IPS-NIHi11 (cell line): ENCODE data around the gene AIFM1.
"Not testable (repeated sequence)": the region's sequence is repeated elsewhere in the genome, so short reads cannot be mapped to it uniquely, and the experiment has no call there.

Source experiments
- DNase-seq: peaks from one replicate; pipeline ENCODE4 v3.0.0; 2012; ENCODE audit warnings: mixed read lengths, low spot score

AIFM1 gene

DNA sequence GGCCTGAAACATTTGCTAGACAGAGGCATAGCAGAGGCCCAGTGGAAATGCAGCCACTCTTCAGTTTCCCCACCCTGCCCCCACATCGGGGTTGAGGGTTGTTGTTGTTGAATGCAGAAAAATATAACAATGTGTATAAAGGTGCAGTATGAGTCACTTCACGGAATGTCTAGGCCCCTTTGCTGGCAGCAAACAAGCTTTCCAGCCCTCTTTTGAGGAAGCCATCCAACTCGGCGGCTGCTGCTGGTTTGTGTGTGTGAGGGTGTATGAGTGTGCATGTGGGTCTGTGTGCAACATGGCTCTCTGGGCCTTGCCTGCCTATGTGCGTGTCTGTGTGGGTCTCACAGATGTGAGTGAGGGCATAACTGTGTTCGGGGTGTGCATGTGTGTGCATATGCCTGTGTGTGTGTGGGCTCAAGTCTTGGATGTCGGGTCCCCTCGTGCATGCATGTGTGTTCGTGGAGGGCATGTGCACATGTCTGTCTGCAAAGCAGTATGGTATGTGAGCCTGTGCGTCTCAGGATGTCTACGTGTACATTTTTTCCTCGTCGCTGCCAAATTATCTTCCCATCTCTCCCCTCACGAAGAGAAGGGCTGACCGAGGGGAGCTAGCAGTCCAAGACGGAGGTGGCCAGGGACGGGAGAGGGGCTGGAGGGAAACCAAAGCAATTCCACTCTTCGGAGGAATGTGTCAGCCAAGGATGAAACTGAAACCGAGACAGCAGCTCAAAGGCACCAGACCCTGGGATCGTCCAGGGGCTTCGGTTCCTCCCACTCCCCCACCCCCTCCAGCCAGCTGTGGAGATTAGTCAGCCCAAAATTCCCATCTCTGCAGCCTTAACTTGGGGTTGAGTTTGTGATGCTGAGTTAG is 47.0 kb downstream of the AIFM1 start:
- DNase-seq = no peak

DNA sequence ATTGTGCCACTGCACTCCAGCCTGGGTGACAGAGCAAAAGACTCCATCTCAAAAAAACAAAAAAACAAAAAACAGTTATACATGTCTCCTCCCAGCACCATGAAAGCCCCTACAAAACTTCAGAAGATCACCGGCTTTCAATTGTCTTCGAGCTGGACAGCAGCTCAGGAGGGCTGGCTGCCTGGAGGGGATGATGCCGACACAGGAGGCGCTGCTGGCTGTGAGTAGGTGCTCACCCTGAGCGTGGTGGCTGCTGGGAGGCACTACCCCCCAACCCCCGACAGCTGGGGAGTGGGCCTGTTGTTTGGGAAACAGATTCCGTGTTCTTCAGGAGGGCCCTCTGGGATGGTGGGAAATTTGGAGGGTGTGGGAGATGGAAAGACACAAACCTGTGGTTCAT is 48.5 kb downstream of the AIFM1 start:
- no peak for DNase-seq

DNA sequence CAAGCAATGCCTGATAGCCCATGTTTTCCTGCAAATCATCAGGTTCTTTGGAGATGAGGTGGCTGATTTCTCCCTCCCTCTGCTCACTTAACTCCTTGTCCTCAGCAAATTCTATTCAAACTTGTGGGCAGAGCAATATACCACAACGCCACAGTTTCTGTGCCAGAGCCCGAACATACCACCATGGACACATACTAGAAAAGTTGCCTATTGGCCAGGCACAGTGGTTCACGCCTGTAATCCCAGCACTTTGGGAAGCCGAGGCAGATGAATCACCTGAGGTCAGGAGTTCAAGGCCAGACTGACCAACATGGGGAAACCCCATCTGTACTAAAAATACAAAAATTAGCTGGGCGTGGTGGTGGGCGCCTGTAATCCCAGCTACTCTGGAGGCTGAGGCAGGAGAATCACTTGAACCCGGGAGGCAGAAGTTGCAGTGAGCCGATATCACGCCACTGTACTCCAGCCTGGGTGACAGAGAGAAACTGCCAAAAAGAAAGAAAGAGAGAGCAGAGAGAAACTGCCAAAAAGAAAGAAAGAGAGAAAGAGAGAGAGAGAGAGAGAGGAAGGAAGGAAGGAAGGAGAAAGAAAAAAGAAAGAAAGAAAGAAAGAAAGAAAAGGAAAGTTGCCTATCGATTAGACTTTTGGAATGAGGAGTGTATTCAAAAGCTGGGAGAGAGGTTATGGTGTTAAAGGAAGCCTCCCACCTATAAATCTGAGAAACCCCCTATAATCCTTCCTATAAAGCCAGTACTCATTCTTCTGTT is 50.3 kb downstream of the AIFM1 start:
- DNase-seq = not testable (repeated sequence)

DNA sequence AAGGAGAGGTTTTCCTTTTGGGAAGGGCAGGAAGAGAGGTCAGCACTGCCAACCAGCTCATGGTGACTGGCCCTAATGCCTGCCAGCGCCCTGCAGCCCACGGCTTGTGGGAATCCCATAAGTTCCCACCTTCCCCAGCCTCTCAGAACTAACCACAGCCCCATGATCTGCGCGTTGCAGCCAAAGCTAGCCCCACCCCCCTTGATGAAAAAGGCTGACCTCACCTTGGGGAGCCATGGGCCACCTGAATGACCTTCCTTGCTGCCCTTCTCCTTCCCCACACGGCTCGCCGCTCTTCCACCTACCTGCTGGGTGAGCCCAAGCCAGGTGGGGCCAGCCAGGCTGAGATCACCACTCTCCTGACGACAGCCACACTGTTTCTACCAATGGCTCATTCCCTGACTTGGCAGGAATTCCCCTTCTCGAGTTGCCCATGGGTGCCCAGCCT is 51.5 kb downstream of the AIFM1 start:
- DNase-seq = no peak

DNA sequence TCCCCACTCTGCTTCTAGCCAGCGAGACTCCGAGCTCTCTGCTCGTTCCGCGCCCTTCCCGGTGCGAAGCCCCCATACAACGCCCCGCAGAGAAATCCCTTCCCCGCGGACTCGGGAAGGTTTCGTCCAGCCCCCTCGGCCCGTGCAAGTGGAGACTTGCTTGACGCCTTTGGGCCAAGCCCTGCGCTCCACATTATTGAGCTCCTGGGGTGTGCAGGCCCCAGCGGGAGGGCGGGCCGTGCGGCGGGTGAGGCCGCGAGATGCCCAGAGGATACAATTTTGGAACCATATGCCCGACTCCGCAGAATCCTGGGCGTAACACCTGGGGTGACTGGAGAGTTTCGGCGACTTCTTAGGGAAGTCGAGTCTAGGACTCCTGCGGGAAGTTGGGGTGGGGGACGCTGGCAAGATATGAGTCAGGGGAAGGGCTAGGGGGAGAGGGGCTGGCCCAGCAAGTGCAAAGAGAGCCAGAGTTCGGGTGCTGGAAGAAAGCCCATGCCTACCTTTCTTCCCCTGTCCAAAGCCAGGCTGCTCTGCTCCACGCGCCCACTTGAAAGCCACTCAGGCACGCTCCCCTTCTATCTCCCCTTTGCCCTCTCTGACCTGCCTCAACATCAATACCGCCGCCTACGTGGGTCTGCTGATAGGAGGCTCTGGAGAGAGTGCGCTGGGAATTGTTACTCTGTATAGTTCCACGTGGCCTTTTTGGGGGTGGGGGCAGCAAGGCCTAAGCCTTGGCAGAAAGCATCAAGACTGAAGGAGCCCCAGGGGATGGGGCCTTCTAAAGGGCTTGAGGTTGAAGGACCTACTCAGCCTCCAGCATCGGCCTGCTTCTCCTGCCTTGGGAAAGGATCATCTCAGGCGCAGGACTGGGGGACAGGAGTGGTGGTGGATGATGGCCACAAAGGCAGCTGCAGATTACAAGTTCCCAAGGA is 54.2 kb downstream of the AIFM1 start:
- DNase-seq = no peak

DNA sequence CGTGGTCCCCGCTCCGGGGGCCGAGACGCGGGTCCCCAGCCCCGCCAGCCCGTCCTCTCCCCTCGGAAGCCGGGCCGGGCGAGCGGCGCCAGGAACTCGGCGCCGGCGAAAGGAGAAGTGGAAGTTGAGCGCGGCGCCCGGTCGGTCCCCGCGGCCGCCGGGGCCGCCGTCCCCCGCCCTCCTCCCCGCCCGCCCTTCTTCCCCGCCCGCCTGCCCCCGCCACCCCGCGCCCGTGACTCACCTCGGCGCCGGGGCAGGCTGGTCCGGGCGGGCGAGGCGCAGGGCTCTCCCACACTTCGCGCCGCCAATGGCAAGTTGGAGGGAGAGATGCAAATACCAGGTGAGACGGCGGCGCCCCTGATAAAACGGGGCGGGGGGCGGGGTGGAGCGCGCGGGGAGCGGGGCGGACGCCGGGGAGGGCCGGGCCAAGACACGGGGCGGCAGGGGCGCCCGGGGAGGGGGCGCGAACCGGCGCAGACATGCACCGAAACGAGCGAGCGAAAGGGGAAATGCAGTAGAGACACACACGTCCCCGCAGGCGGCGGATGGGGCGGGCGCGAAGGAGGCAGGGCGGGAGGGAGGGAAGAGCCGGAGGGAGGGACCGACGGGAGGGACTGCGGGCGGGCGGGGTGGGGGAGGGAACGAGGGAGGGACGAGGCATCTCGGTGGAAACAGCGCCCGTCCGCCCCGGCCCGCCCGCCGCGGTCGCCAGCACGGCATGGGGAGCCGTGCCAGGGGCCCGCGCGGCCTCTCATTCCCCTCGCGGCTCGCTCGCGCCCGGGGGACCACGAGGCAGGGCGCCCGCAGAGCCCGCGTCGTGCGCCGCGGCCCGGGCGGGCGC is 55.0 kb downstream of the AIFM1 start, which contains the start of gene ELF4:
ELF4 (minus strand) TSS at position 119 of the 841 bp plus-strand sequence. CDS start 29,167 bp downstream, outside the sequence.
- DNase-seq = peak; percentile 60

DNA sequence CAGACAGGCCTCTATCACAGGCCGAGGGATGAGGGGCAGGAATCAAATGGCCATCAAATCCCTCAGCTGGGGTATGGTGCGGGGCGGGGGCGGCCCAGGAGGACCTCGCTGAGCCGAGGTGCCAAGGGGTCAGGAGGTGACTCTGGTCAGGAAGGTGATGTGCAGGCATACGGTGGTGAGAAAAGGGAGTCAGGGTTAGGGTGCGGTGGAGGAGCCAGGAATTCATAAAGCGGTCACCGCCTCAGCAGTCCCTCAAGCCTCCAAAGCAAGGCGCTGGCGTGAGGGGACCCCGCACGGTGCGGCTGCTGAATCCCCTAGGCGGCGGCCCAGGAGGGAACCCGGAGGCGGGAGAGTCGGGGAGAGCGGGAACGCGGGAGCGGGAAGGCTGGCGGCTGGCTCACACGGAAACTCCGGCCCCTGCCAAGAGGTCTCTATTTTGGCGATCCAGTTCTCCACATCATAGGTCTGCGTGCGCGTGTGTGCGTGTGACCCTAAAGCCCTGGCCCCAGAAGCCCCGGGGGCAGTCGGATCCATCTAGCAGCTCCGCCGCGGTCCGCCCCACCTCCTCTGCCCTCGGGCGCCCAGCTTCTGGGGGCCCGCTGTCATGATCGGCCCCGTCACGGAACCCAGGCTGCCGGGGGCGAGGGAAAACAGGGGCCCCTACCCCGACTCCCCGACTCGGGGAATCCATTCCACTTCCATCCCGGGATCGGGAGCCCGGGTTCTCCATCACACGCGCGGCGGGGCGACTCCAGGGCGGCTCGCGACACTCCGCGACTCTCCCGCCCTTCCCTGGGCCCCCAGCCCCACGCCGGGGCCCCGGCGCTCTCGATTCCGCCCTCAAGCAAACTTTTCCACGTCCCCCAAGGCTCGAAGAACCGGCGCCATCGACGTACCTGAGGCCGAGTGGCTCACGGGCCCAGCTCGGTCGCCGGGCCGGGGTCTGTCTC is 55.9 kb downstream of the AIFM1 start:
- DNase-seq = no peak

DNA sequence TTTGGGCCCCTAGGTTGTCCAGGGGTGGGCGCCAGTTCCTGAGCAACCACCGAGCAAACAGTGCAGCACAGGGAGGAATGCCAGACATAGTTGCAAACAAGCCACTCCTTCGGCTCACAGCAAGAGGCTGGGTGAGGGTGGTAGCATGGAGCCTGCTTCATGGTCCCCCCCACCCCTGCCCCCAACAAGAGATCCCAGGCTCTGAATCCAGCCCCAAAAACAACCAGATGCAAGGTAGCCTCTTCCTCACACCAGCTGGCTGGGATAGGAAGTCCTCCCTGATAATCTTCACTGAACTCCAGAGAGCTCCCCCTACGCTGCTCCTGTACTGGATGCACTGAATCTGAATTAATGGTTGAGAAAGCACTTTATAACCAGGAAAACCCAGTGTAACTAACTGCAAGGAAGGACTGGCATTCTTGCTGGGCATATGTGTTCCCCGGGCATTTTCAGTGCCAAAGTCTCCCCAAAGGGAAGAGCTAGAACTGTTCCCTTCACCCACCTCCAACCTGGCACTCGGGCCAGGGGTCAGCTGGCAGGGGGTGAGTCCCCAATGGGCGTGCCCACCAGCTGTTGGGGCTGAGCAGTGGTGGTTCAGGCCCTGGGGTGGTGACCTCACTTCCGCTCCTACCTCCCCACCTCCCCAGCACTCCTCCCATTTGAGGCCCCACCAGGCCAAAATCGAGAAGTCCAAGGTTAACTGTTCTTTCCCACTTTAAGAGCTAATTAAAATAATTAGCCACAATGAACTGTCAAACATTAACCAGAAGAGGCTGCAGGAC is 56.8 kb downstream of the AIFM1 start:
- DNase-seq = no peak

DNA sequence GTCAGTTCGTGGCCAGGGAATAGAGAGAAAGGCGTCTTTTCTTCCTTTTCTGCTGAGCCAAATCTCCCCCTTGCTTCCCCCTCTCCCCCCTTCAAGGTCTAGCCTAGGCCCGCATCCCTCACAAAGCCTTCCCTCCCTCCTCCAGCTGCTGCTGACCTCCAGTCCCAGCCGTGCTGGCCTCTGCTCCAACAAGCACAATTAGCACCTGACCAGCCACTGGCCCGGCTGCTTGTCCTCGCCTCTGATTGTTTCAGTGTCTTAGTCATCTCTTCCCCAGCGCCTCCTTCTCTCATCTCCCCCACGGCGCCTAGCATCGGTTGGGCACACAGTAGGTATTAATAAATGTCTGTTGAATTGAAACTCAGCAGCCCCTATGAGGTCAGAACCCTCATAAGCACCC is 59.6 kb downstream of the AIFM1 start:
- no peak for DNase-seq

DNA sequence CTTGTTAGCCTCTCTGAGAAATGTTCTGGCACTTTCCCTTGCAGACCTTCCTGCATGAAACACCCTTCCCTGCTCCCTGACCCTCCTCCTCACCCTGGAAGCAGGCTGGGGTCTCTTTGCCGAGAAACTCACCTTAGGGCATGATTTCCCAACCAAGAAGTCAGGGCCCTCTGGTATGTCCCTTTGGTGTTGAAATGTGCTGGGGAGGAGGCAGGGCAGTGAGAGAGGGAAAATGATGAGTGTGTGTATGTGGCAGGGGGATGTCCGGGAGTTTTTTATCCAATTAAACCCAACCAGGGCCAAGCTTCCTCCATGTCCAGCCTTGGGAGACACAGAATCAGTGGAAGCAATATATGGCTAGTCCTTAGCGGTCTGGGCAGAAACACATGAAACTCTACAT is 60.4 kb downstream of the AIFM1 start:
- DNase-seq = no peak

DNA sequence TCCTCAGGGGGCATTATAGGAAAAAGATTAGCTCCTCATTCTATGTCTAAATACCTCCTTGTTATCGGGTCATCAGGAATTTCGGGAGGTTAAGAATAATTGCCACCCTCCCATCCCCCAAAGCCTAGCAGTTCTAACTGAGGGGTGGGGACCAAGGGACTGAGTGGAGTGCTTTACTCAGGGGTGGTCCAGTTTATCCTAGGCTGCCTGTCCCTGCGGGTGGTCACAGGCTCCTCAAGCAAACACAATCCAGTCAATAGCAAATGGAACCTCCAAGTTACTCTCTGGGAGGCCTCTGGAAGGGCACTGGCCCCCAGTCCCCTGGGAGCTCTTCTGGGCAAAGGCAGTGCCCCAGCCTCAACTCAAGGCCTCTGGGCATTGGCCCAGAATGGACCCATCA is 62.0 kb downstream of the AIFM1 start:
- no peak for DNase-seq

DNA sequence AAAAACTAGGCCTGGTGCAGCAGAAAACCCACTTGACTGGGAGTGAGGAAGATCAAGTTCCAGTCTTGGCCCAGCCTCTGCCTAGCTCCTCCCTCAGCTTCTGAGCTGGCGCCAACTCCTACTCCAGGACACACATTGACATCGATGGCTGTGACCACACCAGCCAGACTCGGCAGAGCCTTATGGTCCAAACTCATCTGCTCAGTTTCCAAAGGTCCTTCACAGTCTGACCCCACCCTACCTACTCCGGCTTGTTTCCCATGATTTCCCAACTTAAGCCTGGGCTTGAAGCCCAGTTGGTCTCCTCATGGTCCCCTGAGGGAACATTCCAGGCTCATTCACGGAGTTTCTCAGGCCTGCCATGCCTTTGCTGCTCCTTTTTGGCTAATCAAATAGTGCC is 65.5 kb downstream of the AIFM1 start:
- no peak for DNase-seq

DNA sequence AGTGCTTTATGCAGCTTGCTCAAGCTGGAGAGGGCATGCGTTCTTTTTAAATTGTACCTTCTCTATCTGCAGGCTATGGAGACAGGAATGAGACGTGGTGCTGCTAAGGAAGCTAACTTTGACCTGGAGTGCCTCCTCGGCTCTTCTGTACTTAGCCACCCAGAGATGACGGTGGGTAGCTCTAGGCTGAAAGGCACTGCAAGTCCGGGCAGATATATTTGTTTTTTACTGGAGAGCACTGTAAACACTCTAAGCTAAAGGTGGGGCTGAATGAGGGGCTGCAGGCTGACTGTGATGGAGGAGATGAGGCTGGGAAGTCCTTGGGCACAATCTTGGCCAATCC is 67.5 kb downstream of the AIFM1 start:
- no peak for DNase-seq

DNA sequence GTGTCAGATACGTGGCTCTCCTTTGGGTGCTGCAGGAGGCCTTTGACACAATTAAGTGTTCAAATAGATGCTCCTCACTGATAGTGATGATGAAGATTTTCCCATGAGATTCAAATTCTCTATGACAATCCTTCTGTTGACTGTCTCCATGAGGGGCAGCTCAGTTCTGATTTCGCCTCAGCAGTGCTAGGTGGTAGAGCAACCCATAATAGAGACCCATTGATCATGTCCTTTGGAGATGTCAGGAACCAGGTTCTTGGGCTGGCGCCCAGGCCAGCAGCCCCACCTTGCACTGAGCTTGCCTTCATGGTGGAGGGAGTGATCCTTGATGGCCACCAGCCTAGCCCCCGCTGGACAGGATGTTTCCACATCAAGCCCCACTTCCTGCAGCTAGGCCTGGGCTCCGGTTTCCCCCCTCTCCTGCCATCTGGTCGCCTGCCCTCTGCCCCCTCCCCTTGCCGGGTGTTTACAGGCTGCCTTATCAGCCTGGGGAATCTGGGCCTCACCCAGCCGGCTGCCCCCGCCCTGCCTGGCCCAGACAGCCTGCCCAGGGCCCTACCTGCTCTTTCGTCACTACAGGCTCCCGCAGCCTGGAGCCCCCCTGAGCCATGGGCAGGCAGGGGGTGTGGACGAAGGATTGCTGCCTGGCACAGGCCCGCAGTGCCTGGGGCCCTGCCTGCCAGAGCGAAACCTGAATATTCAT is 68.0 kb downstream of the AIFM1 start:
- DNase-seq = no peak

DNA sequence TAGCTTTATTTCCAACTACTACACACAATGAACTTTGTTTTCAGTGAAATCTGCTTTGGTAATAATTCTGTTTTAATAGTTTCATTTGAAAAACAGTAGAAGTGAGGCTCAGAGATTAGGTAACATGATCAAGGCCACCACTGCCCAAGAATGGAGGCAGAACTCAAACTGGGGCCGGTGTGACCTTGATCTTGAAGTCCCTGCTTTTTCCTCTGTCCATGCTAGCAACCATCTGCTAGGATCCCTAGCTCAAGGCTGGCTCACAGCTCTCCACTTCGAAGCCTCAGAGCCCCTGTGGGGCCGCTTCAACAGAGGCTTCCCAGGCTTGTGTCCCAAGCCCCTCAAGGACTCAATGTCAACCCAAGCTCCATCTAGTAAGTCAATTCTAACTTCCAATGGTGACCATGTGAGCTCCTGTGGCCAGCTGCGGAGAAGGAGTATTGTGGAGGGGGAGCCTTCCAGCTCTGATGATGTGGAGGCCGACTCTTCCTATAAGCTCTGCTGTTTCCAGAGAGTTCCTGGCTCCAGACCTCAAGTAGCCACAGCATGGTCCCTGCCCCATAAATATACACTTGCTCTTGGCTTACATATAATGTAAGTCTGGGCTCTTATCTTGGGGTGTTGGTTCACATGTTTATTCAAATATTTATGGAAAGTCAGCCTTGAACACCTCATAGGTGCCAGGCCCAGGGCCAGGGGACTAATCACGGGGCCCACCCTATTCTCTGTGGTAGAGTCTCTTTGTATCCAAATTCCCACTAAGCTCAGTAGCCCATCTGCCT is 70.2 kb downstream of the AIFM1 start:
- no peak for DNase-seq

DNA sequence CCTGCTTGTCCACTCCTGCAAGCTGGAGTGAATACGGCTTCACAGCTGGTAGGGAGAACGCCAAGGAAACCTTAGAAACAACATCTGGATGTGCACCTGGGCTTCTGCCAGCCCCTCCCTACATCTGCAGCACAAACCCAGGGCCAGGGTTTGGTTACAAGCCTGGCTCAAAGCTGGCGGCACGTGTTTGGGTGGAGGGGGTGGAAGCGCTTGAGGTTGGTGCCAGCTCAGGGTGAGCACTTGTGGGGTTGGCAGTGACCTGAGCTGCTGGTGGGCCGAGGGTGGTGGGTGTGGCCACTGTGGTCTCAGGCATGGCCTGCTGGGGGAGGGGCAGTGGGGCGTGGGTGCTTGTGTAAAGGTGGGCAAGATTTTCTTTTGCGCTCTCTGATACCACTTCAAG is 70.9 kb downstream of the AIFM1 start:
- DNase-seq = no peak

DNA sequence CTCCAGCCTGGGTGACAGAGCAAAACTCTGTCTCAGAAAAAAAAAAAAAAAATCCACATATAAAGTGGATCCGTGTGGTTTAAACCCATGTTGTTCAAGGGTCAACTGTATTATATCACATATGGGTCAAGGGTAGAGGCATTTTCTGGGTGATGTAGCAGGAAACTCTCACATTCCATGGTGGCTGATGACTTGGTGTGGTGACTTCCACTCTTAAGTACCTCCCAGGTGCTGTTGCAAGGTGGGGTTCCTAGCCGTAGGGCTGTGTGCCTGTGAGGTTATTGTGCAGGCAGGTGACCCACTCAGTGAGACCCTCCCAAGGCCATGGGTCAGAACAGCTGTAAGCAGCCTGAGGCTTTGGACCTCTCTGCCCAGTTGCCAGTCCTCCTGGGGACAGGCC is 72.4 kb downstream of the AIFM1 start:
- no peak for DNase-seq

DNA sequence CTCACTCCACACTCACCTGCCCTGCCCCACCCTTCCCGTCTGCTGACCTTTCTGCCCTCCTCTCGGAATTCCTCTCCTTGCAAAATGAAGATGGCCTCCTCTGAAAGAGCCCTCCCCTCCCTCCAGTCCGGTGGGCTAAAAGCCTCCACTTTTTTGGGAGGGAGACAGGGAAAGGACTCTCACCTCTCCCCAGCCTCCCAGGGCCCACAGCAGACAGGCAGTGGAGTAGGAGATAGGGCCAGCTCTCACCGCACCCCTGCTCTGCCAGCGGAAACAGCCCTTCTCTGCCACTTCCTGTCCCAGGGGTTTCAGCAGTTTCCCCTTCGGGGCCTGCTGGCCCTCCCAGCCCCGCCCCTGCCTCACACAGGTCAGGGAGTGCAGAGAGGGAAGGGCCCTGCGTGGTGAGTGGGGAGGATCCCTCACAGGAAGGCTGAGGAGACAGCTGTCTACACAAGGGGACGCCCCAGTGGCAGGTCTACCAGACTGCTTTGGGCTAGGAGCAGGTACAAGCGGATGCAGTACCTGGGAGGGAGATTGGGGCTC is 73.6 kb downstream of the AIFM1 start:
- no peak for DNase-seq
